GM21825 (cell line): Measurements from ENCODE around the gene RIOK1.
"Not testable (repeated sequence)": the region's sequence is repeated elsewhere in the genome, so short reads cannot be mapped to it uniquely, and the experiment has no call there.

Experiments used
- ATAC-seq: cut with Tn5 transposase; IDR thresholded peaks from one replicate; pipeline ENCODE4 v1.9.1; 2021; ENCODE audit warnings: mild to moderate bottlenecking, moderate library complexity; ENCODE audit not compliant: unreplicated experiment

RIOK1 gene

DNA sequence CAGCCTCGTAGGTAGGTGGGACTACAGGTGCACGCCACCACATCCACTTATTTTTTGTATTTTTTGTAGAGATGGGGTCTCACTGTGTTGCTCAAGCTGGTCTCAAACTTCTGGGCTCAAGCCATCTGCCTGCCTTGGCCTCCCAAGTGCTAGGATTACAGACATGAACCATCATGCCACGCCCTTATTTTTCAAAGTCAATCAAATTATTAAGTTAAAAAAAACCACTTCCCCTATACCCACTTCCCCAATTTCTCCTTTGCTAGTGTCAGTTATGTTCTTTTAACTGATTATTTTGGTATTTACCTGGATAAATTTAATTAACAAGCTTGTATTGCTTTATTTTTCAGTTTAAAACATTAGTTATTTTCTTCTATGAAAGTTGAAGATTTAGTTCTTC lies 49.6 kb downstream of the RIOK1 start:
- ATAC-seq: no peak

DNA sequence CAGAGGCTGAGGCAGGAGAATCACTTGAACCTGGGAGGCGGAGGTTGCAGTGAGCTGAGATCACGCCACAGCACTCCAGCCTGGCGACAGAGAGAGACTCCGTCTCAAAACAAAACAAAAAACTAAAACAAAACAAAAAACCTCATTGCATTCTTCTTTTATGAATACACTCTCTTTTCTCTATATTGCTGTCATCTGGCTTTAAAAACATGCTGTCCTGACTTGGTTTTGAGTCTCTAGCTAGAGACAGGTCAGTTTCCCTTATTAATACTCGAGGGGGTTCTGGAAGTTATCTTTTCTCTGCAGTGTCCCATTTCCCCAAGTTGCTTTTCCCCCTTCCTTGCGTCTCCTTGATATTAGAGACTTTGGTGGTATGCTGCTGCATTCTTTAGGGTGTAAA lies 50.9 kb downstream of the RIOK1 start:
- ATAC-seq: no peak

DNA sequence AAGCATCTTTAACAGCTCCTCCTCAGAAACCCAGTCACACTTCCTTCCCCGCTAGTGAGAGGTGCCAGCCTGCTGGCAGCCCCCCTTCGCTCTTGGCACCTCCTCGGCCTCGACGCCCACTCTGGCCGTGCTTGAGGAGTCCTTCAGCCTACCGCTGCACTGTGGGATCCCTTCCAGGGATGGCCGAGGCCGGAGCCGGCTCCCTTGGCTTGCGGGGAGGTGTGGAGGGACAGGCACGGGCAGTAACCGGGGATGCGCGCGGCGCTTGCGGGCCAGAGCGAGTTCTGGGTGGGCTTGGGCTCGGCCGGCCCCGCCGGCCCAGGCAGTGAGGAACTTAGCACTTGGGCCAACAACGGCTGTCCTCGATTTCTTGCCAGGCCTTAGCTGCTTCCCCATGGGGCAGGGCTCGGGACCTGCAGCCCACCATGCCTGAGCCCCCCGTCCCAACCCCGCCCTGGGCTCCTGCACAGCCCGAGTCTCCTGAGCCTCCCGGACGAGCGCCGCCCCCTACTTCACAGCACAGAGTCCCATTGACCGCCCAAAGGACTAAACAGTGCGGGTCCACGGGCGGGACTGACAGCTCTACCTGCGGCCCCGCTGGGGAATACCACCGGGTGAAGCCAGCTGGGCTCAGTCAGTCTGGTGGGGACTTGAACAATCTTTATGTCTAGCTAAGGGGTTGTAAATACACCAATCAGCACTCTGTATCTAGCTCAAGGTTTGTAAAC lies 51.6 kb downstream of the RIOK1 start:
- no peak for ATAC-seq

DNA sequence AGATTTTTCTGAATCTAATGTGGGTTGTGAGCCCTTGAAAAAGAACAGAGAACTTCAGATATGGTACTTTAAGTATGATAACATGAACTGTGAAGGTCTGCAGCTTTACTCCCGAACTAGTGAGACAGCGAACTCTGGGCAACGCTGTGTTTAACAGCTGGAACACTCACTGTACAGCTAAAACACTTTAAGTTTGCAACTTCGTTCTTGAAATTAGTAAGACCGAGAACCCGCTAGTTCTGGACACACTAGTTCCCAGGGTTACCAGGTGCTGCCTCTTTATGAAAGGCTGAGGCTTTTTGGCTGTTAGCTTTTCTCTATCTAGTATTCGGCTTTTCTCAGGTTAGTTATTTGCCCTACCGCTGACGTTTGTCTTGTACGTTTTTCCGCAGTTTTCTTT lies 52.9 kb downstream of the RIOK1 start:
- ATAC-seq: no peak

DNA sequence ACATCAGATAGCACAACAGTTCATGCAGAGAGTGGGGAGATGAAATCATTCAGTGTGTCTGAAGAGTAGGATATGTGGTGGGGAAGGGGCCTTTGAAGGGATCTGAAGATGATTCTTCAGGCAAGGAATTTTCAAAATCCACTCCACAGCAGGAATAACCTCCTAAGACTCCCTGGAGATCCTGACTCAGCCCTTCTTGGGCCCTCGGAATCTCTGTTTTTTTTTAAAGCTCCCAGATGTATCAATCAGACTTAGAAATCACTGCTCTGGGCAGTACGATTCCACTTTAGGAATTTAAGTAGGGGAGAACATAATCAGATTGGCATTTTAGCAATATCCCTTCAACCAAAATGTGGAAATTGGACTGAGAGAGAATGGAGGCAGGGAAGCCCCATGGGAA lies 55.5 kb downstream of the RIOK1 start:
- no peak for ATAC-seq

DNA sequence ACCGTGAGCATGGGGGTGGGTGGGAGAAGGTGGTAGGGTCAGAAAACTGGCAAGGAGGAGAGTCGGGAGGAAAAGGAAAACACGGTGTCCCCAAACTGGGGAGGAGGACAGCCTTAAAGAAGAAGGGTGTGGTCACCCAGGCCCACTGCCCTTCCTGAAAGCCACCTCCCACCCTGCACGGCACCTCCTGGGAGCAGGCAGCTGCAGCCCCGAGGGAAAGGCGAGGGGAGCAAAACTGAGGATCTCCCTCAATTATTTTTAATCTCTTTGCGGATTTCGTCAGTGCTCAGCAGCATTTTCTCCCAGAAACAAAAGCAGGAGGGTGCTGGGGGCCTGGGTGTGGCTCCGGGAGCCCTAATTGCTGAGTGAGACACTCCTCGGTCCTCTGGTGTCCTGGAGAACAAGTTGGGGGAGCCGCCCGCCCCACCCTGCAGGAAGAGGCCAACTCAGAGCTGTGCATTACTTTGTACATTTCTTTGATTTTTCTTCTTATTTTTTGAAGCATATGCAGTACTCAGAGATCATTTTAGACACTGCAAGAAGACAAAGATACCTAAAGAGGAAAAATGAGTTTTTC lies 56.4 kb downstream of the RIOK1 start:
- no peak for ATAC-seq

DNA sequence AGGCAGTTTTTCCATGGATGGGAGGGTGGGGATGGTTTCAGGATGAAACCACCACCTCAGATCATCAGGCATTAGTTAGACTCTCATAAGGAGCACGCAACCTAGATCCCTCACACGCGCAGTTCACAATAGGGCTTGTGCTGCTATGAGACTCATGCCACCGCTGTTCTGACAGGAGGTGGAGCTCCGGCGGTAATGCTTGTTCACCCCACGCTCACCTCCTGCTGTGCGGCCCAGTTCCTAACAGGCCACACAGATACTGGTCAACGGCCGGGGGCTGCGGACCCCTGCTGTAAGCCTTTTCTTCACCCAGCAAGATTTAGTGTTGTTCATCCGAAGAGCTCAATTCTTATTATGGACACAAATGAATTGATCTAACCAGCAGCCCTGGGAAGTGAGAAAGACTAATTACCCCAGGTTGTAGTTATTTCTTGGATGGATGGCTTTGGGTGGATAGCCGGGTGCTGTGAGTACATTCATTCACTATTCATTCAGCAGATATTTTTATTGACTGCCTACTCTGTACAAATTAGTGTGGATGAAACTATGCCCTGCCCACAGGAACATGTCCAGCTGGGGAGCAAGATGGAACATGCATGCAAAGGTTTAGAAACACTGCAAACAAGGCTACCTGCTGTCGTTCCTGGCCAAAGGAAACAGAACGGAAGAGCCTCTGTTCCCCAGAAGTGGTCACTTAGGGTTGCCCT lies 57.2 kb downstream of the RIOK1 start:
- no peak for ATAC-seq

DNA sequence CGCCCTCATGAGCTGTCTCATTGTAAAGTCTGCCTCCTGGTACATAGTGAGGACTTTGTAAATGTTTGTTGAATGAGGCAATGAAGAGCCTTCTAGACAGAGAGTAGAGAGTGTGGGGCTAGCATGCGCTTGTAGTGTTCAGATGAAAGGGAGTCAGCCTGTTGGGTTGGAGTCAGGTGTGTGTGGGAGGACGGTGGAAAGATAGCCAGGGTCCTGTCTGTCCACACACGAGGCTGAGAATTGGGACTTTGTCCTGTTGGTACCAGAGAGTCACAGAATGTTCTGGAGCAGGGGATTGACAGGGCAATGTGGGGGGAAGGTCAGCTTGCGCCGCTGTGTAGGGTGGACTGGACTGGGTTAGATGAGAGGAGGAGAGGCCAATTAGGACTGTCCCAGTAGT lies 58.6 kb downstream of the RIOK1 start:
- no peak for ATAC-seq

DNA sequence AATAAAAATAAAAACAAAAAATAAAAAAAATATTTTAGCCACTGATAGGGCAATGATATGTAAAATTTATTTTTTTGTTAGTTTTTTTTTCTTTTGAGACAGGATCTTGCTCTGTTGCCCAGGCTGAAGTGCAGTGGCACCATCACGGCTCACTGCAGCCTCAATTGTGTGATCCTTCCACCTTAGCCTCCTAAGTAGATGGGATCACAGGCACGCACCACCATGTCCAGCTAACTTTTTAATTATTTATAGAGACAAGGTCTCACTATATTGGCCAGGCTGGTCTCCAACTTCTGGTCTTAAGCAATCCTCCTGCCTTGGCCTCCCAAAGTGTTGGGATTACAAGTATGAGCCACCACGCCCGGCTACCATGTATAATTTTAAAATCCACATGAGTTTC lies 59.4 kb downstream of the RIOK1 start:
- no peak for ATAC-seq

DNA sequence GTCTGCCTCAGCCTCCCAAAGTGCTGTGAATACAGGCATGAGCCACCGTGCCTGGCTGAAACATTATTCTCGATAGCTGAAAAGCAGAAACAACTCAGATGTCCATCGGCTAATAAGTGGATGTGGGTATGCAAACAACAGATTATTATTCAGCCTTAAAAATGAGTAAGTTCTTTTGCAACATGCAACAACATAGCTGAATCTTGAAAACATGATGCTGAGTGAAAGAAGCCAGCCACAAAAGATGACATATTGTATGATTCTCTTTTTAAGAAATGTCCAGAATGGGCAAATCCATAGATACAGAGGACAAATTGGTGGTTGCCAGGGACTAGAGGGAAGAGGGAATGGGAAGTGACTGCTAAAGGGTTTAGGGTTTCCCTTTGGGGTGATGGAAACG lies 61.7 kb downstream of the RIOK1 start:
- ATAC-seq: no peak

DNA sequence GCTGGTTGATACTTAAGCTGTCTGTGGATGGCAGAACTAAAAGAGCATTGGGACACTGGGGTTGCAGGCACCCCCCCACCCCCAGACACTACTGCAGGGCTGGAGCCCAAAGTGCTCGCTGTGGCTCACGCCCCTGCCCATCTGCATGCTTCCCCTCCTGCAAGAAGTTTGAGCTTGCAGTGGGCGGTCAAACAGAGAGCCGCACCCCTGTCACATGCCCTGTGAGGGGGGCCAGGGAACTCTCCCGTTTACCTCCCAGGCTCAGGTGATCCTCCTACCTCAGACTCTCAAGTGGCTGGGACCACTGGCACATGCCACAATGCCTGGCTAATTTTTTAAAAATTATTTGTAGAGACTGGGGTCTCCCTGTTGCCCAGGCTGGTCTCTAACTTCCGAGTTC lies 63.3 kb downstream of the RIOK1 start:
- no peak for ATAC-seq

DNA sequence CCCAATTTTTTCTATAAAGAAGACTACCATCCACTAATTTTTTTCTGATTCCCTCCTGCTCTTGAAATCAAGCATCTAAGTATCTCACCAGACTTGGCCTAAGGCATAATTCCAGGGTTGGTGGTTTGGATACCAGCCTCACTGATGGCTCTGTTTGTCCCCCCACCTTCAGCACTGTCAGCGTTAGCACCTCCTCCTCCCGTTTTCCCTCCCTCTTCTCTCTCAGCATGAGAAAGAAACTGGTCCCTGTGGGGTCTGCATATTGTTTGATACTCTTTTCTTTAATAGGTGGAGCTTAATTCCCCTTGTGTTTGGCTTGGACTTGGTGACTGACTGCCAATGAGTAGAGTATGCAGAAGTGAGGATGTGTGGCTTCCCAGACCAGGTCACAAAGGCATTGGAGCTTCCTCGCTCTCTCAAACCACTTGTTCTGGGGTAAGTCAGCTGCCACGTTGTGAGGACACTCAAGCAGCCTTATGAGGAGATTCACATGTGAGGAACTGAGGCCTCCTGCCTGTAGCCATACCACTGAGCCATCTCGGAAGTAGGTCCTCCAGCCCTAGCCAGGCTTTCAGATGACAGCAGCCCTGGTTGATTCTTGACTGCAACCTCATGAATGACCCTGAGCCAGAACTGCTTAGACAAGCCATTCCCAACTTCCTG lies 65.2 kb downstream of the RIOK1 start:
- no peak for ATAC-seq

DNA sequence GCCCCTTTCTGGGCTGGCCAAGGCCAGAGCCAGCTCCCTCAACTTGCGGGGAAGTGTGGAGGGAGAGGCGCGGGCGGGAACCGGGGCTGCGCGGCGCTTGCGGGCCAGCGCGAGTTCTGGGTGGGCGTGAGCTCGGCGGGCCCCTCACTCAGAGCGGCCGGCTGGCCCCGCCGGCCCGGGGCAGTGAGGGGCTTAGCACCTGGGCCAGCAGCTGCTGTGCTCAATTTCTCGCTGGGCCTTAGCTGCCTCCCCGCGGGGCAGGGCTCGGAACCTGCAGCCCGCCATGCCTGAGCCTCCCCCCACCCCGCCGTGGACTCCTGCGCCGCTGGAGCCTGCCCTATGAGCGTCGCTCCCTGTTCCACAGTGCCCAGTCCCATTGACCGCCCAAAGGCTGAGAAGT lies 66.7 kb downstream of the RIOK1 start:
- not testable (repeated sequence) for ATAC-seq

DNA sequence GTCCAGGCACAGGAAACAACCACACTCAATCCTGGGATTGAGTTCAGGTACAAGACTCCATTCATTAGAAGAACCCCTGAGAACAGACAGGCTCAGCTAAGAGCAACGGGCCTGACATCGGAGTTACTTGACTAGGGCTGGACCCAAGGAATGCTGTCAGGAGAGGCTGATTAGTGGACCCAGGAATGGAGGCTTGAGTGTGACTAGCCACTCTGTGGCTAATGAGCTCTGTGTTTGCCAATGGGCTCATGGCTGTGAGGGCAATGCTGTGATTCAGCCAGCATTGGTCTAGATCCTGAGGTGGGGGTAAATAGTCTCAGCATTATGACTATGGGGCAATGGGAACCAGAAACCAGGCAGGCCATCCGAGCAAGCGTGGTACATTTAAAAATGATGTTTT lies 71.8 kb downstream of the RIOK1 start:
- ATAC-seq: no peak

DNA sequence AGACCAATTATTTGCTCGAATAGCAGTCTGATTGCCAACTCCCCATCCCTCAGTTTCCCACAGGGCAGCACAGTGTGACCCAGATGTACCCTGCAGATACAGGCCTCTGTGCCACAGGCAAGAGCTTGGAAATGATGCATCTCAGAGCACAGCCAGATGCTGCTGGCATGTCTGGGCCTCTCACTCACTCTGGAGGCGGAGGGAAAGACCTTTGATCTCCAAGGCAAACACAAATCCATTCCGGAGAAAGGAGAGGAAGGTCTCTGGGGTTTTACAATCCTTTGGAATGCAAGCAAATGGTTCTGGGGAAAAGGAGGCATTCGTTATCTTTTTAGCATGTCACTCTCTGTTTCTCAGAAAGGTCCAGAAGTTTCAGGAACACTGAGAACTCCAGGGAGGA lies 74.2 kb downstream of the RIOK1 start:
- ATAC-seq: no peak

DNA sequence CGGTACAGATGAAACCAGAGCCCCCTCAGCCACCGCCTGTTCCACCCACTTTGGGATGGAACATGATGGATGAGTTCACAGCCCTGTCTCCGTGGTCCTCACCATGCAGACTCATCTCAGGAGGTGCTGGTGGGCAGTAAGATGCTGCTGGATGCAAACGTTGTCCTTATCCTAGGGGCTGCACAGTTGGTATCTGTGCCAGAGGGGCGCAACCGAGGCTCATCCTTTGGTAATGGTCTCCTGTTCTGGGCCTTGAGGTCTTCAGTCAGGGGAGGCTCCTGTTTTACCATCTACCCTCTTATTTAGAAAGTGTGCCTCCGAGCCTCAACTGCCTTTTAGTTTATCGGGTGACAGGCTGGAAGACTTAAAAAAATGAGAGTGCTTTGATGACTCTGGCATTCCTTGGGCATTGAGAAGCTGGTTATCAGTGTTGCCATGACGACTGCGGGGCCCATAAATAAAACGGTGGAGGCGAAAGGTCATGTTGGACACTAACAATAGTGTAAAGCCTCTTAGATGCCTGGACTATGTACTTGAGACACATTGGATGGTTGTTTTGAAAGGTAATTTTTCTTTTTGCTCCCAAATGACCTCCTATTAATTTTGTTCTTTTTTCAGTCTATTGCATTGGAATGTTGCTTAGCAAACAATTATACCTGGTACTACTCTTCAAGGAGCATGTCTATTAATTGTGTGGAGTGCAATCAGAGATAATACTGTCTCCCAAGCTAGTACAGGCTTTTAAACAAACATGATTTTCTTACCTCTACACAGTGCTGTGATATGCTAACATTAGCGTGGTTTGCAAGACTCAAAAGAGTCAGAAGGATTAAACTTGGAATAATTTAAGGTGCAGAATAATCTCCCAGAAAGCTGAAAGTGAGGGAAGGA lies 77.6 kb downstream of the RIOK1 start:
- no peak for ATAC-seq
